Measurements from ENCODE around the gene FMN2. TPM values are rescaled to one million over a fixed set of nuclear protein-coding genes. Genes with fewer than 3 reads are reported as not detected.

FMN2 gene
- total and polyA plus RNA-seq, 7 experiments from 2014 or later = not detected

DNA sequence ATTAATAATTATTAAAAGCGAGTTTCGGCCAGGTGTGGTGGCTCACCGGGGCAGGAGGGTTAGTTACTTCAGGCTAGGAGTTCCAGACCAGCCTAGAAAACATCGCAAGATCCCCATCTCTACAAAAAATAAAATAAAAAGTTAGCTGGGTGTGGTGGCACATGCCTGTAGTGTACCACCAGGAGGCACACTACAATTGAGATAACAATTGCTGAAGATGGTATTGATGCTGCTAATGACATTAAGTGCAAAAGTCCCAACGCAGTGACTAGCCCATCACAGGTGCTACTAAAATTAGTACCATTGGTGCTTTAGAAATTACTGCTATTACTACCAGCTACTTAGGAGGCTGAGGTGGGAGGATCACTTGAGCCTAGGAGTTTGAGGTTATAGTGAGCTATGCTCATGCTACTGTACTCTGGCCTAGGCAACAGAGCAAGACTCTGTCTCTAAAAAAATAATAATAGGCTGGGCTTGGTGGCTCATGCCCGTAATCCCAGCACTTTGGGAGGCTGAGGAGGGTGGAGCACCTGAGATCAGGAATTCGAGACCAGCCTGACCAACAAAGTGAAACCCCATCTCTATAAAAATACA is 363.6 kb downstream of the FMN2 start:
- CTCF ChIA-PET = interaction anchor here (0.7 to 1.8 kb wide), 5 partner anchors 121 to 236 kb away, joined by 3 to 9 read pairs (median 4); no protein-coding TSS in a partner anchor
- Histone ChIP-seq H3K9me3 (ENCODE audit: control insufficient read depth in 2 of 3, low read length in 3 of 3) (no peaks in the 10 kb centered on the region), H3K4me1 (ENCODE audit: control insufficient read depth in 2 of 2, insufficient read depth in 2 of 2, low read length in 2 of 2) (no peaks in the 10 kb centered on the region), H3K27me3 (ENCODE audit: control insufficient read depth in 2 of 2, insufficient read depth in 2 of 2, low read length in 2 of 2) (no peaks in the 10 kb centered on the region), H3K36me3 (ENCODE audit: control insufficient read depth in 2 of 3, insufficient read depth in 3 of 3, low read length in 3 of 3) (no peaks in the 10 kb centered on the region), H3K27ac (ENCODE audit: low read depth, low read length) (no peak overlapping the region), H3K4me3 (ENCODE audit: low read length) (no peak overlapping the region)
- no peaks in the 10 kb centered on the region for H3K27me3 Mint-ChIP-seq
- POLR2A ChIA-PET = no interaction called here
- H3K4me1 Mint-ChIP-seq = no peaks in the 10 kb centered on the region
- DNase-seq = peak in 2 of 9 donors; percentile 7 to 14
- H3K27ac Mint-ChIP-seq = no peak overlapping the region
- intact Hi-C loops (cut with micrococcal nuclease) = loop anchor here (1.0 to 10.0 kb wide), 3 partner anchors 153 to 489 kb away; no protein-coding TSS in a partner anchor
- H3K9me3 Mint-ChIP-seq = peaks cover 0 to 2% (median 0%) of the 10 kb centered on the region in 11 donors
- ATAC-seq = peak; percentile 53
- H3K36me3 Mint-ChIP-seq = no peaks in the 10 kb centered on the region
- H3K4me3 Mint-ChIP-seq = no peak overlapping the region

DNA sequence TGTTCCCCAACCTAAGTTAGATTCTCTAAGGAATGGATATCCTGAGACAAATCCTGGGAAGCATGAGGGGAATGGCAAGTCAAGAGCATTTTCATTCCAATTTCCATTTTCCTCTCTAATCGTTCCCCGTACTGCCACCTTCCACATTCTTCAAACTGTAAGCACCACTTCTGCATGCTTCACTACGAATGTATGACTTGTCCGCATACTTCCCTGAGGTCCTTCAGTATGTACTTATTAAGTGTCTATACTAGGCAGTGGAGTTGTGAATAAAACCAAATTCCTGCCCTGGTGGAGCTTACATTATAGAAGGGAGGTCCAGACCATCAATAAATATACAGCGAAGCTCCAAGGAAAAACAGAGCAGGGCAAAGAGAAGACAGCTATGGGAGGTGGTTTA is 365.5 kb downstream of the FMN2 start:
- no peak overlapping the region for H3K27ac Mint-ChIP-seq
- no peaks in the 10 kb centered on the region for H3K36me3 Mint-ChIP-seq
- intact Hi-C loops (cut with micrococcal nuclease) = loop anchor here in 1 of 2 donors (10.0 kb wide), 1 partner anchor 488 kb away; no protein-coding TSS in a partner anchor

GRCh38 chr1:240462277-240462676 is 370.6 kb downstream of the FMN2 start:
- H3K4me1 ChIP-seq (ENCODE audit: control insufficient read depth in 2 of 2, insufficient read depth in 2 of 2, low read length in 2 of 2) = no peaks in the 10 kb centered on the region
- ChIA-PET CTCF (no interaction called here), POLR2A (no interaction called here)
- H3K27ac ChIP-seq (ENCODE audit: low read depth, low read length) = no peak overlapping the region
- Mint-ChIP-seq H3K4me1 (peaks cover 0 to 12% (median 5%) of the 10 kb centered on the region in 7 donors), H3K27me3 (peaks cover 0 to 13% (median 4%) of the 10 kb centered on the region in 5 donors), H3K4me3 (no peak overlapping the region), H3K27ac (no peak overlapping the region), H3K36me3 (no peaks in the 10 kb centered on the region), H3K9me3 (no peaks in the 10 kb centered on the region)
- no peak for DNase-seq
- intact Hi-C loops (cut with micrococcal nuclease) = no loop called here
- no peak overlapping the region for H3K4me3 ChIP-seq (ENCODE audit: low read length)
- H3K9me3 ChIP-seq (ENCODE audit: control insufficient read depth in 2 of 3, low read length in 3 of 3) = no peaks in the 10 kb centered on the region
- no peak for ATAC-seq
- H3K36me3 ChIP-seq (ENCODE audit: control insufficient read depth in 2 of 3, insufficient read depth in 3 of 3, low read length in 3 of 3) = no peaks in the 10 kb centered on the region
- no peaks in the 10 kb centered on the region for H3K27me3 ChIP-seq (ENCODE audit: control insufficient read depth in 2 of 2, insufficient read depth in 2 of 2, low read length in 2 of 2)

More for the DNA sequence above, 365.5 kb downstream of the FMN2 start:
- no peaks in the 10 kb centered on the region for H3K4me1 ChIP-seq (ENCODE audit: control insufficient read depth in 2 of 2, insufficient read depth in 2 of 2, low read length in 2 of 2)
- Mint-ChIP-seq H3K4me1 (no peaks in the 10 kb centered on the region), H3K4me3 (no peak overlapping the region), H3K9me3 (peaks cover 0 to 2% (median 0%) of the 10 kb centered on the region in 11 donors), H3K27me3 (no peaks in the 10 kb centered on the region)
- H3K36me3 ChIP-seq (ENCODE audit: control insufficient read depth in 2 of 3, insufficient read depth in 3 of 3, low read length in 3 of 3) = no peaks in the 10 kb centered on the region
- CTCF ChIA-PET = interaction anchor here (0.6 to 1.2 kb wide), 4 partner anchors 147 to 234 kb away, joined by 3 to 4 read pairs (median 3); no protein-coding TSS in a partner anchor
- no peak overlapping the region for H3K4me3 ChIP-seq (ENCODE audit: low read length)
- H3K27me3 ChIP-seq (ENCODE audit: control insufficient read depth in 2 of 2, insufficient read depth in 2 of 2, low read length in 2 of 2) = no peaks in the 10 kb centered on the region
- H3K27ac ChIP-seq (ENCODE audit: low read depth, low read length) = no peak overlapping the region
- H3K9me3 ChIP-seq (ENCODE audit: control insufficient read depth in 2 of 3, low read length in 3 of 3) = no peaks in the 10 kb centered on the region
- POLR2A ChIA-PET = no interaction called here
- DNase-seq = no peak
- ATAC-seq = no peak

DNA sequence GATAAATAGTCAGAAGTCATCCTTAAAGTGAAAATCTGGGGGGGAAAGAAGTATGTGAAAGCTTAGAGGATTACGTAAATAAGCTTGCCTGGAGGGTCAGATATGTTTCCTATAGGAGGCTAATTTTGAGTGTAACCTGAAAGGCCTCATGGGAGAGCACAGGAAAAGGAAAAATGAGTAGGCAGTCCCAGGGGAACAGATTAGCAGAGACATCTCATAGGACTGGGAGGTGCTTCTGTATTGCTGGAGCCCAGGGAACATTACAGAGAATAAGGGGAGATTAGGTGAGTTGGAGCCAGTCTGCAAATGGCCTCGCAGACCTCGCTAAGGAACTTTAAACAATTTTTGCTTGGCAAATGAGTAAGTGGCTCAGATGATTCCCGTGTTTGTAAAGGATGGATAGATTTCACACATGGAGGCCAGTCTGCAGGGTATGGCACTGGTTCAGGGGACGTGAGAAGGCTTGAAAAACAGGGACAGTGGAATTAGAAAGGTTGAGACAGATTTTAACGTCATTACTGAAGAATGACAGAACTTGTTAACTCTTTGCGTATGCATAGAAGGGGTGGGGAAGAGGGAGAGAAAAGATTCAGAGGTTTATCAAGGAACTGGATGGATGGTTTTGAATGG is 371.2 kb downstream of the FMN2 start:
- DNase-seq (no peak), ATAC-seq (no peak)
- intact Hi-C loops (cut with micrococcal nuclease) = no loop called here
- Mint-ChIP-seq H3K9me3 (no peaks in the 10 kb centered on the region), H3K36me3 (no peaks in the 10 kb centered on the region), H3K4me1 (peaks cover 0 to 12% (median 5%) of the 10 kb centered on the region in 7 donors), H3K27me3 (peaks cover 0 to 13% (median 4%) of the 10 kb centered on the region in 5 donors), H3K4me3 (no peak overlapping the region), H3K27ac (no peak overlapping the region)
- H3K4me1 ChIP-seq (ENCODE audit: control insufficient read depth in 2 of 2, insufficient read depth in 2 of 2, low read length in 2 of 2) = no peaks in the 10 kb centered on the region
- POLR2A ChIA-PET = no interaction called here
- no peak overlapping the region for H3K4me3 ChIP-seq (ENCODE audit: low read length)
- H3K9me3 ChIP-seq (ENCODE audit: control insufficient read depth in 2 of 3, low read length in 3 of 3) = no peaks in the 10 kb centered on the region
- CTCF ChIA-PET = no interaction called here
- no peaks in the 10 kb centered on the region for H3K36me3 ChIP-seq (ENCODE audit: control insufficient read depth in 2 of 3, insufficient read depth in 3 of 3, low read length in 3 of 3)
- H3K27ac ChIP-seq (ENCODE audit: low read depth, low read length) = no peak overlapping the region
- H3K27me3 ChIP-seq (ENCODE audit: control insufficient read depth in 2 of 2, insufficient read depth in 2 of 2, low read length in 2 of 2) = no peaks in the 10 kb centered on the region

DNA sequence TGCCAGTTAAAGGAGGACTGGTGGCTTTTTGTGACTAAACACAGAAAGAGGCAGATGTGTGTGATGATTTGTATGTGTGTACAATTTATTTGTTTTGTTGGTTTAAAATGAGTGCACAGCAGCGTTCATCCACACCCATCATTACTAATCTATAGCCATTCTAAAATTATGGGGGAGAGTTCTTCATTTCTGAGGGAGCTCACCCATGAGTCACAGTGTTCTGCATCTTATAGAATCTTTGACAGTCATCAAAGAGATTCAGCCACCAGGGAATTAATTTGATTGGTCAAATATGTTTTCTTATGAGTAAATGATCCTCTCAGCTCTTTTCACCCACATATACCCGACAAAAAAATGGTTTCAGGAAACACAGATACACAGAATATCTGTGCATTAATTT is 372.4 kb downstream of the FMN2 start:
- no peak overlapping the region for H3K4me3 ChIP-seq (ENCODE audit: low read length)
- H3K36me3 Mint-ChIP-seq = no peaks in the 10 kb centered on the region
- ATAC-seq = no peak
- H3K4me1 Mint-ChIP-seq = peaks cover 0 to 12% (median 5%) of the 10 kb centered on the region in 7 donors
- intact Hi-C loops (cut with micrococcal nuclease) = no loop called here
- H3K27me3 ChIP-seq (ENCODE audit: control insufficient read depth in 2 of 2, insufficient read depth in 2 of 2, low read length in 2 of 2) = no peaks in the 10 kb centered on the region
- ChIA-PET POLR2A (no interaction called here), CTCF (no interaction called here)
- H3K27ac ChIP-seq (ENCODE audit: low read depth, low read length) = no peak overlapping the region
- no peaks in the 10 kb centered on the region for H3K9me3 ChIP-seq (ENCODE audit: control insufficient read depth in 2 of 3, low read length in 3 of 3)
- DNase-seq = no peak
- H3K27me3 Mint-ChIP-seq = peaks cover 0 to 13% (median 4%) of the 10 kb centered on the region in 5 donors
- no peaks in the 10 kb centered on the region for H3K4me1 ChIP-seq (ENCODE audit: control insufficient read depth in 2 of 2, insufficient read depth in 2 of 2, low read length in 2 of 2)
- no peaks in the 10 kb centered on the region for H3K36me3 ChIP-seq (ENCODE audit: control insufficient read depth in 2 of 3, insufficient read depth in 3 of 3, low read length in 3 of 3)
- H3K9me3 Mint-ChIP-seq = no peaks in the 10 kb centered on the region
- H3K27ac Mint-ChIP-seq = no peak overlapping the region
- no peak overlapping the region for H3K4me3 Mint-ChIP-seq

- no peaks in the 10 kb centered on the region for H3K36me3 ChIP-seq (ENCODE audit: control insufficient read depth in 2 of 3, insufficient read depth in 3 of 3, low read length in 3 of 3)
- no peaks in the 10 kb centered on the region for H3K9me3 ChIP-seq (ENCODE audit: control insufficient read depth in 2 of 3, low read length in 3 of 3)
- no peak overlapping the region for H3K4me3 ChIP-seq (ENCODE audit: low read length)
- Mint-ChIP-seq H3K9me3 (no peaks in the 10 kb centered on the region), H3K4me3 (peak overlapping the region in 2 of 10 donors; percentile 38 to 43), H3K27ac (peak overlapping the region in 1 of 9 donors; percentile 6), H3K4me1 (peaks cover 0 to 12% (median 5%) of the 10 kb centered on the region in 7 donors), H3K27me3 (peaks cover 0 to 13% (median 4%) of the 10 kb centered on the region in 5 donors), H3K36me3 (no peaks in the 10 kb centered on the region)
- ChIA-PET CTCF (no interaction called here), POLR2A (interaction anchor here (0.7 kb wide), 1 partner anchor 226 kb away, joined by 4 read pairs; no protein-coding TSS in a partner anchor)
- no peaks in the 10 kb centered on the region for H3K4me1 ChIP-seq (ENCODE audit: control insufficient read depth in 2 of 2, insufficient read depth in 2 of 2, low read length in 2 of 2)
- intact Hi-C loops (cut with micrococcal nuclease) = no loop called here
- H3K27ac ChIP-seq (ENCODE audit: low read depth, low read length) = no peak overlapping the region
- no peaks in the 10 kb centered on the region for H3K27me3 ChIP-seq (ENCODE audit: control insufficient read depth in 2 of 2, insufficient read depth in 2 of 2, low read length in 2 of 2)
- DNase-seq (no peak), ATAC-seq (no peak)
Observed at GRCh38 chr1:240465531-240465940, 373.9 kb downstream of the FMN2 start.

All from naive thymus-derived CD4-positive, alpha-beta T cell (primary cell).